RWPE1 (cell line): ENCODE results near the gene ORC1.

Experiments
- CTCF ChIA-PET: fragments of 350-600 bp; sonication (Branson Sonifier 250); formaldehyde crosslinking; extraction: SDS; loops from one replicate; lab custom pipeline; 2021; lab: Yijun Ruan, JAX
- POLR2A ChIA-PET: fragments of 400-600 bp; formaldehyde crosslinking; extraction: SDS; loops from one replicate; lab custom pipeline; 2020; ENCODE audit warnings: antibody characterized with exemption; ENCODE audit not compliant: low non-redundant PET; lab: Yijun Ruan, JAX
- DNase-seq: peaks from one replicate; pipeline ENCODE4 v3.0.0; 2012; ENCODE audit warnings: low spot score
- H3K27ac ChIP-seq: fragments of 450-650 bp; 2 replicates; pipeline ENCODE4 v1.5.1; 2017
- CTCF ChIP-seq: fragments of 450-650 bp; conservative IDR thresholded peaks from 2 replicates; pipeline ENCODE4 v1.5.1; 2017; ENCODE audit warnings: low read depth, mild to moderate bottlenecking

Gene ORC1

DNA sequence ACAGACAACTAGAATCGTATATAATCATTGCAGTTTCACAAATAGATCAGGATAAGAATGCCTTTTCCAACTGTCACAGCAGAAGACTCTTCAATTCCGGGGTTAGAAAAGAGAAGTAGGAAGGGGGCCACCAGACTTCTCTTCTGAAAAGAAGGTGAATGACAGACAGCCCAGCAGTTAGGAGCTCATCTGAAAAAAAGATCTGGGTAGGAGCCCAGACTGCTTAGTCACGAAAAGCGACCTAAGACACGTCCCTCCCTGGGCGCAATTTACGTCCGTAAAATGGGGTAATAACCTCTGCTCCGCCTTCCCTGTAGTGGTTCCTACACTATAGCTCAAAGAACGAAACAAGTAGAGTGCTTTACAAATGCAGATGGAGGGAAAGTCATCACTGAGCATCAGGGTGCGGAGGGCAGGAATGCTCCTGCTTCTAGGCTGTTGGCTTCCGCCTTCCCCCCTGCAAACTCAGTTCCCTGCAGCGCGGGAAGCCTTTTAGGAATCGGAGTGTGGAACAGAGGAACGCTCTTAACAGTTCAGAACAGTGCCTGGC lies 582 bp downstream of the ORC1 start:
- no peak for TF ChIP-seq CTCF
- peak overlapping the region; percentile 93 for H3K27ac ChIP-seq
- peak; percentile 80 for DNase-seq
- CTCF ChIA-PET, result no interaction called here
- POLR2A ChIA-PET, result interaction anchor here (0.5 to 1.5 kb wide), 2 partner anchors 9 to 282 kb away, joined by 3 read pairs; no protein-coding TSS in a partner anchor

DNA sequence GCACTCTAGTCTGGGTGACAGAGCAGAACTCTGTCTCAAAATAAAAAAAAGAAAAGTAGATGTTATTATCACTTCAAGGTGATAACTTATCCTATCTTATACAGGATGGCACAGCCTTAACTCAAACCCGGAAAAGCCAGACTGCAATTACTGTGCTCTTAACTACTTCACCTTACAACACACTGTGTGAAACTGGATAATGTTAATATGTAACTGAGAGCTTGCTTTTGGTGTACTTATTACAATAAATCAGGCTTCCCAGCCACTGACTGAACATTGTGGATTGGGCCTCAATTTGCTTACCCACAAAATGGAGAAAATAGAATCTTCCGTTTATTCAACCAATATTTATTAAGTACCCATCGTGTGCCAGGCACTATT lies 1.4 kb downstream of the ORC1 start:
- no peak for DNase-seq
- no peak overlapping the region for H3K27ac ChIP-seq
- TF ChIP-seq CTCF, result no peak
- ChIA-PET POLR2A (no interaction called here), CTCF (no interaction called here)

DNA sequence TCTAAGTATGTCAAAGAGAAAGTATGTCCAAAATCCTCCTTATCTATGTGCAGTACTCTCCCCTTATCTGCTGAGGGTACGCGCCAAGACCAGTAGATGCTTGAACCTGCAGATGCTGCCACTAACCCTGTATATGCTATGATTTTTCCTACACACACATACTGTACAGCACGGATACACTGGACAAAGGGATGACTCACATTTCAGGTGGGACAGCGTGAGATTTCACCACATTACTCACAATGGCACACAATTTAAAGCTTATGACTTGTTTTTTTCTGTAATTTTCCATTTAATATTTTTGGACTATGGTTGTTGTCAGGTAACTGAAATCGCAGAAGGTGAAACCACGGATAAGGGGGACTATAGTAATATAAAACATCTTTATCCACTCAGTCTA lies 4.1 kb downstream of the ORC1 start:
- no peak overlapping the region for H3K27ac ChIP-seq
- ChIA-PET POLR2A (interaction anchor here (0.6 to 0.7 kb wide), 2 partner anchors 33 to 528 kb away, joined by 3 to 4 read pairs; no protein-coding TSS in a partner anchor), CTCF (no interaction called here)
- no peak for TF ChIP-seq CTCF
- no peak for DNase-seq

GRCh38 chr1:52399629-52400028 lies 4.6 kb downstream of the ORC1 start:
- TF ChIP-seq CTCF, result no peak
- DNase-seq, result no peak
- ChIA-PET CTCF (interaction anchor here (0.5 kb wide), 1 partner anchor 292 kb away, joined by 4 read pairs; no protein-coding TSS in a partner anchor), POLR2A (interaction anchor here (0.6 to 0.7 kb wide), 2 partner anchors 33 to 528 kb away, joined by 3 to 4 read pairs; no protein-coding TSS in a partner anchor)
- H3K27ac ChIP-seq, result no peak overlapping the region

DNA sequence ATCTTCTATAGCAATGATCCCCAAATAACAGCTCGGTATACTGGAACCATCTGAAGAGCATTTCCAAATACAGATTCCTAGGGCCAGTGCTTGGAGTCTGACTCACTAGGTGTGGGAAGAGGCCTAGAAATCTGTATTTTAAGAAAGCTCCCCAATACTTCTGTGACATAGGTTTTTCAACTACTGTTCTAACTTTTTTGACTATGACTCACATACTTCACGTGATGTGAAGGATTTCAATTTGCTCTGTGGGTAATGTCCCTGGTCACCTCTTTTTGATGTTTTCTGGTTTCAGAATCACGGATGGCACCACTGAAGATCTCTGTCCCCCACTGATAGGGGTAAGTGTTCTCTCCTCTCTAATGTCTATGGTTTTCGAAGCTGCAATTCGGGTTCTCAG lies 11.0 kb downstream of the ORC1 start:
- POLR2A ChIA-PET, result no interaction called here
- TF ChIP-seq CTCF, result no peak
- DNase-seq, result no peak
- H3K27ac ChIP-seq, result no peak overlapping the region
- CTCF ChIA-PET, result interaction anchor here (0.7 kb wide), 1 partner anchor 39 kb away, joined by 4 read pairs; no protein-coding TSS in a partner anchor

GRCh38 chr1:52386458-52386857 lies 17.8 kb downstream of the ORC1 start:
- DNase-seq, result no peak
- H3K27ac ChIP-seq, result no peak overlapping the region
- ChIA-PET POLR2A (no interaction called here), CTCF (no interaction called here)
- no peak for TF ChIP-seq CTCF
